ENCODE data around the gene NAGA.
"Not testable (repeated sequence)": the region's sequence is repeated elsewhere in the genome, so short reads cannot be mapped to it uniquely, and the experiment has no call there.

NAGA gene

DNA sequence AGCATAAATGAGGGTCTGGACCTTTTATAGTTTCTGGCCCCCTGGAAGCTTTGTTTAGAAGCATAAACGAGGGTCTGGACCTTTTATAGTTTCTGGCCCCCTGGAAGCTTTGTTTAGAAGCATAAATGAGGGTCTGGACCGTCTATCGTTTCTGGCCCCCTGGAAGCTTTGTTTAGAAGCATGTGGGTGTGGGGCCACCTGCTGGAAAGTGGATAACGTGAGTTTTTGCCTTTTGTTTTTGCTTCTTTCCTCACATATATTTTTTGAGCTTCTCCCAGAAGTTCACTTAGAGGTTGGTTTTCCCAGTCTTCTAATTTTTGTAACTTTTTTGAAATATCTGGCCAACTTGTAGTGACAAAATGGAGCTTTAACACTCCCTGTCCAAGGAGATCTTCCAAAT lies 42.2 kb upstream of the NAGA start:
- not testable (repeated sequence) for H2AFZ ChIP-seq (ENCODE audit: low read depth, low read length); H3K4me1 ChIP-seq (ENCODE audit: control insufficient read depth, insufficient read depth, low read depth, low read length); H2BK5ac ChIP-seq (ENCODE audit: low read depth, low read length, poor library complexity, severe bottlenecking); H3K4ac ChIP-seq (ENCODE audit: low read depth in 1 of 2, low read length in 2 of 2); H3K14ac ChIP-seq (ENCODE audit: low read length in 2 of 2); H3K36me3 ChIP-seq (ENCODE audit: control insufficient read depth in 1 of 2, insufficient read depth in 2 of 2, low read depth in 1 of 2, low read length in 2 of 2); H3K18ac ChIP-seq (ENCODE audit: low read depth in 1 of 2, low read length in 2 of 2); H4K91ac ChIP-seq (ENCODE audit: low read length); H3K9ac ChIP-seq (ENCODE audit: low read length); H2AK5ac ChIP-seq (ENCODE audit: low read length, severe bottlenecking); H3K79me1 ChIP-seq (replicated peaks; ENCODE audit: low read length, poor library complexity, severe bottlenecking); H4K8ac ChIP-seq (ENCODE audit: low read length); H2BK12ac ChIP-seq (ENCODE audit: low read length in 2 of 2); H2BK120ac ChIP-seq (ENCODE audit: low read depth, low read length); H3K27ac ChIP-seq (ENCODE audit: low read length, poor library complexity, severe bottlenecking); H3K27me3 ChIP-seq (ENCODE audit: control insufficient read depth in 1 of 2, insufficient read depth in 1 of 2, low read length in 2 of 2); H2BK15ac ChIP-seq (ENCODE audit: low read depth, poor library complexity, severe bottlenecking); H3K4me3 ChIP-seq (ENCODE audit: insufficient read depth in 1 of 2, low read depth in 1 of 2, low read length in 2 of 2); H3K23ac ChIP-seq (ENCODE audit: low read length in 2 of 2); H3K4me2 ChIP-seq (ENCODE audit: low read length, poor library complexity, severe bottlenecking)
- peaks cover 14% of the 10 kb centered on the region for H3K9me3 ChIP-seq (ENCODE audit: control insufficient read depth, low read length)
- peak; percentile 23 for DNase-seq
- no CpG with 5 or more reads among the region's 4 CpGs for WGBS

DNA sequence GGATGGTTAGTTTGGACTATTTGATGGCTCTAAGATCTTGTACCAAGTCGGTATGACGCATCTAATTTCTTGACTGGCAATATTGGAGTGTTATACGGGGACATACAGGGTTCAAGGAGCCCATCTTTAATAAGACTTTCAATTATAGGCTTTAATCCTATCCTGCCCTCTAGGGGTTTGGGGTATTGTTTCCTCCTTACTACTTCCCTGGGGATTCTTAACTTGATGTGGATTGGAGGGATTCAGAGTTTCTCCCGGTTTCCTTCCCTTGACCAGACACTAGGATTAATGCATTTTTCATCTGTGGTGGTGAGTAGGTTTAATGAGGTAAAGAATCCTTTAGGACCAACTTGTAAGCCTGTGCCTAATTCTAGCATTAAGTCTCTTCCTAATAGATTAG lies 41.2 kb upstream of the NAGA start:
- no peak for DNase-seq
- Histone ChIP-seq H3K4me2 (ENCODE audit: low read length, poor library complexity, severe bottlenecking) (no peak overlapping the region), H3K4me3 (ENCODE audit: insufficient read depth in 1 of 2, low read depth in 1 of 2, low read length in 2 of 2) (no peak overlapping the region), H2BK120ac (ENCODE audit: low read depth, low read length) (no peak overlapping the region), H4K8ac (ENCODE audit: low read length) (no peak overlapping the region), H3K79me1 (replicated peaks; ENCODE audit: low read length, poor library complexity, severe bottlenecking) (peaks cover 3% of the 10 kb centered on the region), H3K27ac (ENCODE audit: low read length, poor library complexity, severe bottlenecking) (no peak overlapping the region), H3K36me3 (ENCODE audit: control insufficient read depth in 1 of 2, insufficient read depth in 2 of 2, low read depth in 1 of 2, low read length in 2 of 2) (no peaks in the 10 kb centered on the region), H2AFZ (ENCODE audit: low read depth, low read length) (no peak overlapping the region), H3K27me3 (ENCODE audit: control insufficient read depth in 1 of 2, insufficient read depth in 1 of 2, low read length in 2 of 2) (no peaks in the 10 kb centered on the region), H3K14ac (ENCODE audit: low read length in 2 of 2) (no peak overlapping the region), H3K9ac (ENCODE audit: low read length) (no peak overlapping the region), H3K9me3 (ENCODE audit: control insufficient read depth, low read length) (peaks cover 17% of the 10 kb centered on the region), H2BK15ac (ENCODE audit: low read depth, poor library complexity, severe bottlenecking) (no peak overlapping the region), H3K23ac (ENCODE audit: low read length in 2 of 2) (no peak overlapping the region), H3K18ac (ENCODE audit: low read depth in 1 of 2, low read length in 2 of 2) (no peak overlapping the region), H3K4me1 (ENCODE audit: control insufficient read depth, insufficient read depth, low read depth, low read length) (no peaks in the 10 kb centered on the region), H2AK5ac (ENCODE audit: low read length, severe bottlenecking) (no peak overlapping the region), H2BK5ac (ENCODE audit: low read depth, low read length, poor library complexity, severe bottlenecking) (no peak overlapping the region), H4K91ac (ENCODE audit: low read length) (no peak overlapping the region), H3K4ac (ENCODE audit: low read depth in 1 of 2, low read length in 2 of 2) (no peak overlapping the region), H2BK12ac (ENCODE audit: low read length in 2 of 2) (no peak overlapping the region)
- WGBS, result no CpG with 5 or more reads among the region's 4 CpGs

DNA sequence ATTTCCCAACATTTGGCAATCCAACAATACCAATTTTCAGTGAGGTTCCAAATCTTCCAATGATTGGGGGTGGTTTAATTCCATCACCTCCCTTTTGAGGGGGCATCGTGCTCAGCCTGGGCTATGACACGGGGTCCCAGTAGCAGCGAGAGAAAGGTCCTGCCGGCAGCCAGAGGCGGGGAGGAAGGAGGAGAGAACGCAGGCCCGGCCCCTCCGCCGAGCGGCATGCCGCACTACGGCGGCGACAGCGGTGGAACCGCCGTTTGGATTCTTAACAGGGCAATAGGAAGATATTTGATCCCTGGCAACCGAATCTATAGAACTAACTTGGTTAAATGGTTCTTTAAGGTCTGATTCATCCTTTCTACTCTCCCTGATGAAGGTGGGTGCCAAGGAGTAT lies 38.2 kb upstream of the NAGA start:
- no peak for DNase-seq
- Histone ChIP-seq H3K18ac (ENCODE audit: low read depth in 1 of 2, low read length in 2 of 2) (no peak overlapping the region), H2BK5ac (ENCODE audit: low read depth, low read length, poor library complexity, severe bottlenecking) (no peak overlapping the region), H3K79me1 (replicated peaks; ENCODE audit: low read length, poor library complexity, severe bottlenecking) (peaks cover 1% of the 10 kb centered on the region), H3K9me3 (ENCODE audit: control insufficient read depth, low read length) (peaks cover 30% of the 10 kb centered on the region), H2BK120ac (ENCODE audit: low read depth, low read length) (no peak overlapping the region), H3K23ac (ENCODE audit: low read length in 2 of 2) (no peak overlapping the region), H3K4ac (ENCODE audit: low read depth in 1 of 2, low read length in 2 of 2) (no peak overlapping the region), H3K36me3 (ENCODE audit: control insufficient read depth in 1 of 2, insufficient read depth in 2 of 2, low read depth in 1 of 2, low read length in 2 of 2) (no peaks in the 10 kb centered on the region), H3K4me2 (ENCODE audit: low read length, poor library complexity, severe bottlenecking) (no peak overlapping the region), H3K4me3 (ENCODE audit: insufficient read depth in 1 of 2, low read depth in 1 of 2, low read length in 2 of 2) (no peak overlapping the region), H2AFZ (ENCODE audit: low read depth, low read length) (no peak overlapping the region), H2BK15ac (ENCODE audit: low read depth, poor library complexity, severe bottlenecking) (no peak overlapping the region), H3K9ac (ENCODE audit: low read length) (no peak overlapping the region), H3K27ac (ENCODE audit: low read length, poor library complexity, severe bottlenecking) (no peak overlapping the region), H2BK12ac (ENCODE audit: low read length in 2 of 2) (no peak overlapping the region), H3K14ac (ENCODE audit: low read length in 2 of 2) (no peak overlapping the region), H4K91ac (ENCODE audit: low read length) (no peak overlapping the region), H3K4me1 (ENCODE audit: control insufficient read depth, insufficient read depth, low read depth, low read length) (no peaks in the 10 kb centered on the region), H3K27me3 (ENCODE audit: control insufficient read depth in 1 of 2, insufficient read depth in 1 of 2, low read length in 2 of 2) (no peaks in the 10 kb centered on the region), H4K8ac (ENCODE audit: low read length) (no peak overlapping the region), H2AK5ac (ENCODE audit: low read length, severe bottlenecking) (no peak overlapping the region)
- 83% methylated on average over 13 of the region's 18 CpGs for WGBS

DNA sequence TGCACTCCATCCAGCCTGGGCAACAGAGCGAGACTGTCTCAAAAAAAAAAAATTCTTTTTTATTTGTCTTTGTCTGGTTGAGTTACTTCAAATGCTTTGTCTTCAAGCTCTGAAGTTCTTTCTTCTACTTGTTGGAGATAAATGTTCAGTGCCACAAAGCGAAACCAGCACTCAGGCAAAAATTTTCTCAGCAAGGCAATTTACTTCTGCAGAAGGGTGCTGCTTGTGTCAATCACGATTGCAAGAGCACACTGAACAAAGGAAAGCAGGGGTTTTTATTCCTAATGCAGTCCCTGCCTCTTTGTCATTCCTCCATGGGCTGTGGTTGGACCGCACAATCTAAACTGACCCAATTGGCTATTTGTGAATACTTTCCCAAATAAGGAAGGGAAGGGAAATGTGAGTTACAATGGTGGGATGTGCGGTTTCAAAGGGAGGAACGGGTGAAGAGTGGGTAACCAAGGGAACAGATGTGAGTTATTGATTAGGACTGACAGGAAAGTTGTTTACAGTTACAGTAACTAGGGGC lies 33.8 kb upstream of the NAGA start:
- not testable (repeated sequence) for H3K79me1 ChIP-seq (replicated peaks; ENCODE audit: low read length, poor library complexity, severe bottlenecking); H3K27me3 ChIP-seq (ENCODE audit: control insufficient read depth in 1 of 2, insufficient read depth in 1 of 2, low read length in 2 of 2); H3K9ac ChIP-seq (ENCODE audit: low read length); H2AFZ ChIP-seq (ENCODE audit: low read depth, low read length); H4K91ac ChIP-seq (ENCODE audit: low read length); H3K18ac ChIP-seq (ENCODE audit: low read depth in 1 of 2, low read length in 2 of 2); H3K4ac ChIP-seq (ENCODE audit: low read depth in 1 of 2, low read length in 2 of 2); H2BK5ac ChIP-seq (ENCODE audit: low read depth, low read length, poor library complexity, severe bottlenecking); DNase-seq; H2BK15ac ChIP-seq (ENCODE audit: low read depth, poor library complexity, severe bottlenecking); H3K4me2 ChIP-seq (ENCODE audit: low read length, poor library complexity, severe bottlenecking); H3K27ac ChIP-seq (ENCODE audit: low read length, poor library complexity, severe bottlenecking); H3K36me3 ChIP-seq (ENCODE audit: control insufficient read depth in 1 of 2, insufficient read depth in 2 of 2, low read depth in 1 of 2, low read length in 2 of 2); H2BK12ac ChIP-seq (ENCODE audit: low read length in 2 of 2); H3K4me3 ChIP-seq (ENCODE audit: insufficient read depth in 1 of 2, low read depth in 1 of 2, low read length in 2 of 2); H2AK5ac ChIP-seq (ENCODE audit: low read length, severe bottlenecking); H3K4me1 ChIP-seq (ENCODE audit: control insufficient read depth, insufficient read depth, low read depth, low read length); H4K8ac ChIP-seq (ENCODE audit: low read length); H3K23ac ChIP-seq (ENCODE audit: low read length in 2 of 2); H3K14ac ChIP-seq (ENCODE audit: low read length in 2 of 2); H2BK120ac ChIP-seq (ENCODE audit: low read depth, low read length)
- 88% methylated on average over 6 of the region's 6 CpGs for WGBS
- H3K9me3 ChIP-seq (ENCODE audit: control insufficient read depth, low read length), result peaks cover 52% of the 10 kb centered on the region

Measured in mesenchymal stem cell (in vitro differentiated cells and primary cell).